Measurements from ENCODE around the gene STK4.

STK4 gene

DNA sequence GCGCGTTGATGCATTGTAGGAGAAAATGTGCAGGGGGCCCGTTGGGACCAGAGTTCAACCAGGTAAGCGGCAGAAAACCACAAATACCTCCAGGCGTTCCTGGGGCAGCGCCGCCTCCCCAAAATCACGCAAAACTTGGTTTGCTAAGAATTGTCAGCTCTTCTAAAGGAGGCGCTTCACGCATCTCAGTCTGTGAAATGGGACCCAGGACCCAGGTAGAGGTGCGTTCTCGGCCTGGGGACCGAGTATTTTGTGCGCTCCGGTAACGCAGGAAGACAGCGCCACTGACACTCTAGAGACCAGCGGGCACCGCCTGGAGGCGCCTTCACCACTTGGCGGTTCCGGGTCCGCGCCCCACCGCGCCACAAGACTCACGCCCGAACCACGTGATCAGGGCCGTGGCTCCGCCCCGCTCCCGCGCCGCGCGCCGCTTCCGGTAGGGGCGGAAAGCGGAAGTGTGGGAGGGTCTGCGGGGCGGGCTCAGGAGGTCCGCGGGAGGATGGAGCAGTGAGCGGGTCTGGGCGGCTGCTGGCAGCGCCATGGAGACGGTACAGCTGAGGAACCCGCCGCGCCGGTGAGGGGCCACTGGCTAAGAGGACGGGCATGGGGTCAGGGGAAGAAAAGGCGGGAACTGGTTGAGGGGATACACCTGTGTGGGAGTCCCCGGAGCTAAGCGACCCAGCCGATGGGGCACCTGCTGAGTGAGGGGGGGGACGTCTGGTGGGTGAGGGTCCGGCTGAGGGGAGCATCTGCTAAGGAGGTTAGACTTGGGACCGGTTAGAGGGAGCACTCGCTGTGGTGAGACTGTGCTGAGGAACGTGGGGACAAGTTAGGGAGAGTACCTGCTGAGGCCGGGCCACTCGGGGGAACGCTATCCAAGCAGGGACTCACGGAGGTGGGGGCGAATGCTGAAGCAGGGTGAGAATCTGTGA, at the start of gene STK4:
STK4 (plus strand) TSS at position 483 of the 932 bp plus-strand sequence; CDS start at position 540, 57 bp downstream.
- peak; percentile 98 for DNase-seq

DNA sequence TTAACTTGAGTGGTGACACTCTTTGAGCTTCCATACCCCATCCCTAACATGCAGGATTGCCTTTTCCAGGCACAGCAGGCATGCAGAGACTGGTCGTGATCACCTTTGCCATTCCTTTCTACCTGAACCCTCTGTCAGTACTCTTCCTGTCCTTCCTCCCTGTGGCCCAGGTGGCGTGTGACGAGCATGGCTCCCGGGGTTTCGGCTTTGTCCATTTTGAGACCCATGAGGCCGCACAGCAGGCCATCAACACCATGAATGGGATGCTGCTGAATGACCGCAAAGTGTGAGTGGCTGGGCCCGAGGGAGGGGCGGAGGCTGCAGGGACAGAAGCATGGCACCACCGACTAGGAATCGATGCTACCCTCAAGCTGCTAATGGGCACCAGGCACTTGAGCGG, 49.7 kb upstream of the STK4 start:
- no peak for DNase-seq

DNA sequence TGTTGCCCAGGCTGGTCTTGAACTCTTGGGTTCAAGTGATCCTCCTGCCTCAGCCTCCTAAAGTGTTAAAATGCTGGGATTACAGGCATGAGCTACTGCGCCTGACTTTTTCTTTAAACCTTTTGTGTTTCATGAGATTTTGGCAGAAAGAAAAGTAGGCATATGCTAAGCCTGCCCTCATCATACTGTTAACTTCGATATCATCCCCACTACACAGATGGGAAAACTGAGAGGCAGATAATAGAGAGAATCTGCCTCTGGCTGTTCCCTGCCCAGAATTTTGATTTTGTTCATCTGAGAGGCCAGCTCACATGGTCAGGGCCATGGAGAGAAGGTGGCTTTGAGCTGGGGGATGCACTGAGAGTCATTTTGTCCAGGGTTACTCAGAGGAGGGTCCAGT, 48.9 kb upstream of the STK4 start:
- no peak for DNase-seq

DNA sequence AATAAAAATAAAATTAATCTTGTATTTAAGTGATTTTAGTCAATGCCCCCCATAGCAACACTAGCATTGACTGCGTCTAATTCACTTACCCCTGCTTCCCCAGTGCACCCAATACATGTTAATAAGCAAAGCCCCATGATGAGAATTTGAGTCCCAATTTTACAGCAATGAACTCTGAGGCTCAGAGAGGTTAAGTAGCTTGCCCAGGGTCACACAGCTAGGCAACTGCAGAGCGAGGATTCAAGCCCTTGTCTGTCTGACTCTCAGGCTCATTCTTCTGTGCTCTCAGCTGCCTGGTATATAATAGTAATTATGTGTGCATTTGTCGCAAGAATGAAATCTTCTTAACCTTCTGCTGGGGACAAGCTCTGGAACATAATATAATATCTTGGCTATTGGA, 48.0 kb upstream of the STK4 start:
- no peak for DNase-seq

DNA sequence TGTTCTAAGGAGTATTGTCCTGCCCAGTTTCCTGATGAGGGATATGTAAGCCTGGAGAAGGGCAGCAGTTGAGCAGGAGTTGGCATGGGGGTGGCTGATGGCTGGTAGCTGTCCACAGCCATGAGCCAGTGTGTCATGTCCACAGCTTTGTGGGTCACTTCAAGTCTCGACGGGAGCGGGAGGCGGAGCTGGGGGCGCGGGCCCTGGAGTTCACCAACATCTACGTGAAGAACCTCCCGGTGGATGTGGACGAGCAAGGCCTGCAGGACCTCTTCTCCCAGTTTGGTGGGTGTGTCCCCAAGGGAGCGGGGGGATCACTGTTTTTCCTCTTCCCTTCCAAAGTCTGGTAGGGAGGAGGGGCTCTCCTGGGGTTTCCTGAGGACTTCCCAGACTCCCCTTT, 47.6 kb upstream of the STK4 start:
- no peak for DNase-seq

DNA sequence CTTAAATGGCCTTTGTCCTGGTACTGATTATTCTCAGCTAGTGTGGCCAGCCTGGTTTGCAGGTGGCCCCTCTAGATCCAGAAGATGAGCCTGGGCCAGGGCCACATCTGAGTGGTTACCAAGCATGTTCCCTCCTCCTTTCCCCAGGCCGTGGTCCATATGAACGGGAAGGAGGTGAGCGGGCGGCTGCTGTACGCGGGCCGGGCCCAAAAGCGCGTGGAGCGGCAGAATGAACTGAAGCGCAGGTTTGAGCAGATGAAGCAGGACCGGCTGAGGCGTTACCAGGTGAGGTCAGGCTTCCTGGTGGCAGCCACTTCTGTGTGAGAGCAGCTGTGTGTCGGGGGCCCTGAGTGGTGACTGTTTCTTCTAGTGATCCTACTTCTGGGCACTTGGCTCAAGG, 44.9 kb upstream of the STK4 start:
- DNase-seq, result no peak

DNA sequence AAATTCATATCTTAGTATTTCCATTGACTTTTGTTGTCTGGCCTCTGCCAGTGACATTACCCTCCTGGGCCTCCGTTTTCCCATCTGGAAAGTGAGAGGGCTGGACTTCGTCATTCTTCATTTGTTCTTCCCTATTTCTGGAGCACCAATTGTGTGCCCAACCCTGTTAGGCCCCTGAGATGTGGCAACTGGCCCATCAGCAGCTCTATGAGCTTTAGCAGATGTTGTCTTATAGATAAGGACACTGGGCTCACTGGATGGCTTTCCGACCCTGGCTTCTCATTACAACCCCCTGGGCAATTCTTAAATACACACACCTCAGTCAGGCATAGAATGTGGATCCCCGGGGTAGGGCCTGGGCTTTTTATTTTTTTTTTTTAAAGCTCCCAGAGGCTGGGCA, 41.8 kb upstream of the STK4 start:
- peak; percentile 55 for DNase-seq

DNA sequence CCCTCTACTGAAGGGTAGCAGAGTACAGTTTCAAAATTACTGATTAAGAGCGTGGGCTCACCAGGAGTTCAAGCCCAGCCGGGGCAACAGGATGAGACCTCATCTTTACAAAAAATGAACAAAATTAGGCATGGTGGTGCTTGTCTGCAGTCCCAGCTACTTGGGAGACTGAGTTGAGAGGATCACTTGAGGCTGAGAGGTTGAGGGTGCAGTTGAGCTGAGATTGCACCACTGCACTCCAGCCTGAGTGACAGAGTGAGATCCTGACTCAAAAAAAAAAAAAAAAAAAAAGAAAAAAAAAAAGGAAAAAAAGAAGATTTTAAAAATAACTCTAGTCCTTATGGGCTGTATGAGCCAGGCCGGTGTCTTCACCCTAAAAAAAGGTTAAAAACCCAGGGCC, 37.7 kb upstream of the STK4 start:
- DNase-seq, result no peak

DNA sequence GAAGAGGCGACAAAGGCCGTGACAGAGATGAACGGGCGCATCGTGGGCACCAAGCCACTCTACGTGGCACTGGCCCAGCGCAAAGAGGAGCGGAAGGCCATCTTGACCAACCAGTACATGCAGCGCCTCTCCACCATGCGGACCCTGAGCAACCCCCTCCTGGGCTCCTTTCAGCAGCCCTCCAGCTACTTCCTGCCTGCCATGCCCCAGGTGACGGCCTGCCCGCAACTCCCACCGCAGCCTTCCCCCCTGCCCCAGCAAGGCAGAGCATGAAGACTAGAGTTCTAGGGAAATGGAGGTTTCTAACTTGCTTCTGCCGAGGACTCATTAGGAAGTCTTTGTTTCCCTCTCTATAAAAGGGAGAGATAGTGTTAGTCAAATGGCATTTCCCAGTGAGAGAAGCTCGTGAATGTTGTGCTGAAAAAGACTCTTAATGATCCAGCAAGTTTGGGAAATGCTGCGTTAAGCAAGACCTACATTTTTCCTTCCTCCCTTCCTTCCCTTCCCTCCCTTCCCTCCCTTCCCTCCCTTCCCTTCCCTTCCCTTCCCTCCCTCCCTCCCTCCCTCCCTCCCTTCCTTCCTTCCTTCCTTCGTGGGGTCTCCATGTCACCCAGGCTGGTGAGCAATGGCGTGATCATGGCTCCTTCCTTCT, 35.7 kb upstream of the STK4 start:
- no peak for DNase-seq

DNA sequence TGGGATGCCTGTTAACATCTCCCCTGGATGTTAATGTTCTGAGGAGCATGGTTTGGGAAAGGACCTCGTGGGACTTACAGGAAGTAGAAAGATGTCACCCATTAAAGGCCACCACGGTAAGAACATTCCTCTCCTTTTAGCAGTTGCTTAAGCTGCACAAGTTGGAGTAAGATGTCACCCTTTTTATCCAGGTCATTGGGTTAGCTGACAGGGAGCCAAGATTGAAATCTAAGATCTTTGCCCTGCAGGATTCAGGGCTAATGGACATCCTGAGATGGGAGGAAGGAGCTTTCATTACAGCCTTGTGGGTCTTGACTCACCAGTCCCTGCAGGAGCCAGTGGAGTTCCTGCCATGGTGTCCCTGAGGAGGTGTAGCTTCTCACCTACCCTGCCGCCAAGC, 34.4 kb upstream of the STK4 start:
- no peak for DNase-seq

DNA sequence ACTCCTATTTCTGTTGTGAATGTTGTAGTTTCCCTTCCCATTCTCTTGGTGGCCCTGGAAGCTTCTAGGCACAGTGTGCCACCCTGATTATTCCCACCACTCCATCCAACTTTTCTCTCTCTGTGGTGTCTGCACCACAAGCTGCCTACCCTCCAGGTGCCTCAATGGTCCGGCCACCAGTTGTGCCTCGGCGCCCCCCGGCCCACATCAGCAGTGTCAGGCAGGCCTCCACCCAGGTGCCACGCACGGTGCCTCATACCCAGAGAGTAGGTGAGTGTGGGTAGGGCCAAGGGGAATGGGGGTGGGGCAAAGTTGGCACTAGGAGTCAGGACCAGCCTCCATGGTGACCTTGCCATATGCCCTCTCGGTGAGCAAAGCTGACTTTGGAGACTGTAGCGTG, 33.4 kb upstream of the STK4 start:
- DNase-seq, result no peak

DNA sequence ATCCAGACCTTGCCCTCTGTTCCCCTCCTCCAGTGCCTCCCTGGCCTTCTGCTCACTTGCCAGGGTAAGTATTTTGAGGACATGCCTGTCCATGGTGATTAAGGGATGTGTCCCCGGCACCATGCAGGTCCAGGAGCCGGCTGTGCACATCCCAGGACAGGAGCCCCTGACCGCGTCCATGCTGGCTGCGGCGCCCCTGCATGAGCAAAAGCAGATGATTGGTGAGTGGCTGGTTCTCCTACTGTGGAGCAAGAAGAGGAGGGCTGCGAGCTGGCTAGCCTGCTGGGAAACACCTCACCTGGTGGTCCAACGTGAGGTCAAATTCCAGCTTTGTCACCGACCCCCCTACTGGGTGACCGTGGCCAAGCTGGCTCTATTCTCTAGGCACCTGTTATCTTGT, 29.8 kb upstream of the STK4 start:
- no peak for DNase-seq

DNA sequence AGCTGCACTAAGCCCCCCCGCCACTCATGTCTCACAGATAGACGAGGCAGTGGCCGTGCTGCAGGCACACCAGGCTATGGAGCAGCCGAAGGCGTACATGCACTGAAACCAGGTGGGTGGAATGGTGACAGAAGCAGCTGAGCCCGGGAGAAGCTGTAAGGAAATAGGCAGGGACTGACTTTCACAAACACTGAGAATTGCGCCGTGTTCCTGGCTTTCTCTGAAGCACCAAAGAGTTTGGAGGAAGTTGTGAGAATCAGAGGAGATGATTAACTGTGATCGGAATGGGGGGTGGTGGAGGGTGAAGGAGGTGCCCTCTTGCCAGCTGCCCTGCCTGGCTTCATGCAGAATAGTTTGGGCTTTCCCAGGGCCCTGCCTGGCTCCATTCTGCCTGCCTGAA, 27.7 kb upstream of the STK4 start:
- DNase-seq, result no peak

DNA sequence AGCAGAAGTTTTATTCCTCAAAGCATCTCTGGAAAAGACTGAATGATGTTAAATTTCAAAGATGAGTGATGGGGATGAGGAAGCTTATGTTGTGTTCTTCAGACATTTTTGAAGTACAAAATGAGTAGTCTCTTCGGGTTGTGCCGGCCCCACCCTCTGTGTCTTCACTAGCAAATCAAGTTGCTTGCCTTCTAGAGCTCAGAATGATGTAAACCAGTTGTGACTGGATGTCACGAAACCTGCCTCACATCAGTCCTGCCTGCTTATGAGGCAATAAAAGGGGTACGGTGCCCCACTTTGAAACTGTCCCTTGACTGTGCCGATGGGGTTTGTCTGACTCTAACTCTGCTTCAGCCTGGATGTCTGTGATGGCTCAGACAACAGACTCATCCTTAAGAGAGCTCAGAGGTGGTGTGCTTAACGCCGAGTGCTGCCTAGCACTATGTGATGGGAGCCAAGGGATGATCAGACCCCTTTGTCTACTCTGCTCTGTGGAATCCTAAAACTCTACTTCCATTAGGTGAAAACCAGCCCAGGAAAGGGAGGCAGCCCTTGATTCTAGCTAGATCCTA, 25.1 kb upstream of the STK4 start:
- no peak for DNase-seq

DNA sequence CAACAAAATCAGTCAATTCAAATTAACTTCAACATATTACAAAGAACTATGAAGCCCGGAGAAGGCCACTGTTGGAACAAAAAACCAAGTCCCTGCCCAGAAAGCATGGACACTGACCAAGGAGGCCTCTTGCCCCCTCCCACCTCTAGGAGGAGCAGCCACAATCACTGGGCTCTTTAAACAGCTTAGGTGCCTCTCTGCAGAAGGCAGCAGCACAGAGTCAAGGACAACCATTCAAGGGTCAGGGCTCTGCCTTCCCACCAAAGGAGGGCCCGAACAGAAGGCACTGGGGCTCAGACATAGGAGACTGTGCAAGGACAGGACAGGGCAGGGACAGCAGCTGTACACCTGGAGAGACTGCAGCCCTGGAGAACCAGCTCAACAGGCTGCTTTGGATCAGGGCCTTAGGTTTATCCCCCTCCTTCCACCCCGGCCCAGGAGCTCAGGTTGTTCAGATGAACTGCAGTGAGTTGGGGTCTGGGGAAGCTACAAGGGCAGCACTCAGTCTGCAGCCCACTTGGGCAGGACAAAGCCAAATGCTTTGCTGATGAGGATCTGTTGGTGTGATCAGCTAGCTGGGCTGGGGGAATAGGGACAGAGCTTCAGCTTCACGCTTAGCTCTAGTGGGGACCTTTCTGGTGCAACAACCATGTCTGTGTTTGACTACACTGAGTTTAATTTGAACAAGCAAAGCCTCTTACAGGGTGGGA, 23.9 kb upstream of the STK4 start:
- DNase-seq, result no peak

DNA sequence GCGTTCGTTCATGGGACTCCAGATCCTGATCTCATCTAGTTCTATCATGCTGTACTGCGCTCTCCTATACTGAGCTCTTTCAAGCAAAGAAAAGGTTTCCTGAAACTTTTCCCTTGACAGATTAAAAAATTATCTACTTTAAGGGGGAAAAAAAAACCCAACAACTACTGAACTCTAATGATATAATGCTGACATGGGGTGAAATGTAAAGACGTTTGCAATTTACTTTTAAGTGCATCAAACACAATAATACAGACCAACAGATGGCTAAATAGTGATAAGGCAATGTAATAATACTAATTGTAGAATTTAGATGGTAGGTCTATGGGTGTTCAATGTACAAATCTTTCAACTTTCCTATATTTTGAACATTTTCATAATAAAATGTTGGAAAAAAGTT, 22.5 kb upstream of the STK4 start:
- no peak for DNase-seq

DNA sequence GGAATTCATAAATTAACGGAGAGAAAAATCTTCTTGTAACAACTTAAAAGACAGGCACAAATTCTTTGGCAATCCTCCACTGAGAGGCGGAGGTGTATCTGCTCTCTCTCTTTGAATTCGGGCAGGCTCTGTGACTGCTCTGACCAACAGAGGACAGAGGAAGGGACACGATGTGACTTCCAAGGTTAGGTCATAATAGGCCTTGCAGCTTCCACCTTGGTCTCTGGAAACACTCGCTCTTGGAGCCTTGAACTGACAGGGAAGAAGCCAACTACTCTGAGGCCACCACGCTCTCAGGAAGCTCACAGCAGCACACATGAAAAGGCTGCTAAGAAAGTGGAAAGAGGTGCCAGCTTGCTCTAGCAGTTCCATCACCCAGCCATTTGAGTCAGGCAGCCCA, 21.1 kb upstream of the STK4 start:
- no peak for DNase-seq

DNA sequence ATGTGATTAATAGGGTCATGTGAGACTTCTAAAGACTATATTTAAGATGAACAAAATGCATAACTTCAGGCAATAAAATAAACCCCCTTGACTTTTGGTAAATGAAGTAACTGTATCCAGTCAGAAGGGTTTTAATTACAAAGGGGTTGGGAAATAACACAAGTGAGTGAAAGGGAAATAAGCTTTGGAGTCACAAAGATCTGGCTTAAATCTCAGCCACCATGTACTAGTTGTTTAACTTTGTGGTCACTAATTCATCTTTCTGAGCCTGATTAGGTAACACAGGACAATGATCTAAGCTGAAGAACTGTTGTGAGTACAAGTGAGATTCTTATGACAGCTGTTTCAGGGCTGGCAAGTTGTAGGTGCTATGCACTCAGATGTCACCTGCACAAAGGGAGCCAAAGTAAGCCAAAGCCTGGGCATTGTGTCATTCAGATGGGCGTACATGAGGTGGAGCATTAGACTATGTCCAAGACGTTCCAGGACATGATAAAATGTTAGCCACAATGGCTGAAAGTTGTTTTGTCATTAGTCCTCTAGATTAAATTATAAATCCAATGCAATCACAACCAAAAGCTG, 19.9 kb upstream of the STK4 start:
- no peak for DNase-seq

DNA sequence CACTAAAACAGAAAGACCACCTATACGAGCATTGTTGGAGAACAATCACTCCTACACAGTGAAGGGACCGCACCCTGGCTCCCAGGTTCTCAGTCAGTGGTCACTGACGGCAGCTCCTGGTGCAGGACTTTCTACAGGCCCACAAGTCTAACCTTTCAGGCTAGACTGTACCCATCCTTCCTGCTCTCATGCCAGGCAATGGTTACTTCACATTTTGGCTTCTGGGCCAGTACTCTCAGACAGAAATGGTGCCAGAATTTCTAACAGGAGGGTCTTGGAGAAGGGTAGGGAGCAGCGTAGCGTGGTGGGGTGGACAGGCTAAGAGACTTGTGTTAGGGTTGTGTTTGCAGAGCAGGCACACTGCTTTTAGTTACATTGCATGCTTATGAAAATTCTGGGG, 18.2 kb upstream of the STK4 start:
- DNase-seq, result no peak

DNA sequence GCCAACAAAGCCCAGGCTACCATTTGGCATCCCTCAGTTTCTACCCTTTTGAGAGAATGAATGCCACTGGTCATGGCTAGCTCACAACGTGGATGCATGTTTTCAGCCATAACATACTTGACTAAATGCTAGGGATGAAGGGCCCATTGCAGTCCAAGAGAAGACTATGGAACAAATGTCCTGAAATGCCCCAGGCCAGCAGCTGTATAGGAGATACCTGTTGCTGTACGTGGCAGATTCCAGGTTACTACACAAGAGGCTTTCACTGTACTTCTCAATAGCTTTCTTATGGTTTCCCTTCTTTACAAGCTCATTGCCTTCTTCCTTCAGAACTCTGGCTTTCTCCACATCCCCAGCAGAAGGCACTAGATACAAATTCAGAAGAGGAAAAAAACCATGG, 17.8 kb upstream of the STK4 start:
- DNase-seq, result no peak

DNA sequence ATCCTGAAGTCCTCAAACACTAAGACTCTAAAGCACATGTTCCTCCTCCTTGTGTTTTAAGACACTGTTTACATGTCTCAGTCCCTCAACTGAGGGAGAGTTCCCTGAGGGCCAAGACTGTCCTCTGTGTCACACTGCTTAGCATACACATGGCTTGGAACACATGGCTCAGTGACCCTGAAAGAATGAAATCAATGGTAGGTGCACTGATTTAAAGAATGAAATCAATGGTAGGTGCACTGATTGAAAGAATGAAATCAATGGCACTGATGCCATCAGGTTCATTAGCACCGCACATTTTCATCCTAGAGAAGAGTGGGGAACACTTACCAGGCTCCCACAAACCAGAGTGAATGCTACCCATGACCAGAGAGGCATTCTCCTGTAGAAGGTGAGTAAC, 15.9 kb upstream of the STK4 start:
- no peak for DNase-seq

DNA sequence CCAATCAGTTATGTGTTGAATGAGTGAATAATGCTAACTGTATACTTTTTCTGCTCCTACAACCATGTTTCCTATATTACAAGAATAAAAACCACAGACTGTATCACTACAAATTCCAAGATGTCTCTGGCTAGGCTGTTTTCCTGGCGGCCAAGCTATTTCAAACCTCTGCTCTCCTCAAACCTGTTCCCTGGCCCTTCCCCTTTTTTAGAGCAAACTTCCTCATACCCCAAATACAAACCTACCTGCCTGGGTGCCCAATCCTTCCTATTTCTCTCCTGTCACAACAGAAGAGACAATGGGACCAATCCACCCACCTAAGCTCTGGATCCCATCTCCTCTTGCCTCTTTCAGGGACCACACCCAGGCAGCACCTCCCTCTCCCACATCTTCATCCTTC, 13.6 kb upstream of the STK4 start:
- no peak for DNase-seq

DNA sequence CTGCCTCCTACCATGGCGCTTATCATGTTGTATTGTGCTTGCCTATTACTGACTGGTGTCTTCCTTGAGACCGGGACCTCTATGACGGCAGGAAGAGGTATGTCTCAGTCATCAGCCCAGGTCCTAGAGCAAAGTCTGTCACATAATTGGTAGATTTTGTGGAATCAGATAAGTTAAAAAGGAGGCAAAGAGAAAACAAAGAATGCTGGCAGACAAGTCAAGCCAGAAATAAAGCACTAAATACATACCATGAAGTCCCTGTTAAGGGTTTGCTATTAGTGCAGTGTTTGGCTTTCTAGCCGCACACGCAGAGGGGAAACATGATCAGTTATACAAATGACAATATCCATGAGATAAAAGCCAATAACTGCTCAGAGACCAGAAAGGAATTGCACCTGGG, 12.1 kb upstream of the STK4 start:
- DNase-seq, result no peak

Data from OCI-M1 (cell line).